HepG2 (cell line): ENCODE data around the gene HDAC10. TPM values are rescaled to one million over a fixed set of nuclear protein-coding genes. Genes with fewer than 3 reads are reported as not detected.

Experiments
- ATAC-seq: fragments of 200-7000 bp; cut with Tn5 transposase; 3 replicates; pipeline ENCODE4 v1.9.1; 2020; ENCODE audit warnings: mild to moderate bottlenecking, moderate library complexity
- BruUV-seq: library from RNA; stranded (reverse); fragments of 400-500 nt; replicated peaks from 2 replicates; lab custom pipeline; 2021; lab: Mats Ljungman, UMichigan
- CTCF ChIA-PET: fragments of 300-600 bp; formaldehyde crosslinking; extraction: SDS; loops from one replicate; lab custom pipeline; 2021; ENCODE audit warnings: low total read pairs, inconsistent platforms, low intra/inter-chr PET ratio; lab: Yijun Ruan, JAX
- POLR2A ChIA-PET: fragments of 350-600 bp; sonication (Branson Sonifier 250); formaldehyde crosslinking; loops from one replicate; lab custom pipeline; 2020; ENCODE audit warnings: antibody characterized with exemption, inconsistent platforms; lab: Yijun Ruan, JAX
- DNase-seq: peaks from one replicate; pipeline ENCODE4 v3.0.0-alpha.2; 2015; ENCODE audit warnings: low spot score
- FAIRE-seq: peaks from 3 replicates; lab custom pipeline; 2011; peaks lifted over from hg19 to GRCh38; lab: Jason Lieb, UNC
- H2AFZ ChIP-seq: one replicate; pipeline ENCODE4 v1.6.1; 2011; ENCODE audit warnings: low read length, inconsistent platforms
- H3K27ac ChIP-seq: fragments of 300-600 bp; 3 replicates; pipeline ENCODE4 v1.8.0; 2011; ENCODE audit warnings: mixed run types, mild to moderate bottlenecking, mixed read lengths, low read length, inconsistent platforms; ENCODE audit not compliant: insufficient read depth; ENCODE audit errors: extremely low read length
- H3K27me3 ChIP-seq, 2 experiments: fragments of 200-600 bp in 1 of 2; 2 replicates in 1 of 2; 3 replicates in 1 of 2; pipeline versions ENCODE4 v1.6.0 to v1.8.0; 2011; ENCODE audit warnings: low read length in 2 of 2, mild to moderate bottlenecking in 2 of 2, moderate library complexity in 2 of 2, inconsistent platforms in 1 of 2; ENCODE audit not compliant: insufficient read depth in 2 of 2, control insufficient read depth in 1 of 2
- H3K36me3 ChIP-seq, 2 experiments: fragments of 200-600 bp in 1 of 2; replicated peaks in 1 of 2; 2 replicates in 1 of 2; 3 replicates in 1 of 2; pipeline versions ENCODE4 v1.5.1 to v1.8.0; 2011; ENCODE audit warnings: low read length in 2 of 2, inconsistent platforms in 1 of 2; ENCODE audit not compliant: insufficient read depth in 2 of 2, control insufficient read depth in 1 of 2
- H3K4me1 ChIP-seq: 2 replicates; pipeline ENCODE4 v1.5.1; 2012; ENCODE audit warnings: low read length, inconsistent platforms; ENCODE audit not compliant: insufficient read depth
- H3K4me2 ChIP-seq: 2 replicates; pipeline ENCODE4 v1.6.0; 2011; ENCODE audit warnings: low read depth, low read length, inconsistent platforms
- H3K4me3 ChIP-seq, 3 experiments: fragments of 200-600 bp in 1 of 3; sonication (generic), shearing (Covaris generic) in 1 of 3; replicated peaks in 1 of 3; 2 replicates each; pipeline ENCODE4 v1.5.1; 2011 to 2016; ENCODE audit warnings: low read length in 3 of 3, inconsistent platforms in 2 of 3, low read depth in 2 of 3, mild to moderate bottlenecking in 2 of 3, control low read depth in 1 of 3, mixed read lengths in 1 of 3; ENCODE audit not compliant: insufficient read depth in 1 of 3
- H3K79me2 ChIP-seq: one replicate; pipeline ENCODE4 v1.6.1; 2011; ENCODE audit warnings: low read length, inconsistent platforms; ENCODE audit not compliant: insufficient read depth
- H3K9ac ChIP-seq: 2 replicates; pipeline ENCODE4 v1.6.0; 2011; ENCODE audit warnings: mild to moderate bottlenecking, low read depth, low read length, inconsistent platforms; ENCODE audit not compliant: insufficient read depth
- H3K9me3 ChIP-seq: 2 replicates; pipeline ENCODE4 v1.5.1; 2012; ENCODE audit warnings: mild to moderate bottlenecking, low read length
- H4K20me1 ChIP-seq: 2 replicates; pipeline ENCODE4 v1.6.0; 2011; ENCODE audit warnings: inconsistent platforms, mild to moderate bottlenecking, low read length, moderate library complexity; ENCODE audit not compliant: insufficient read depth
- BRCA1 ChIP-seq: sonication (generic); formaldehyde crosslinking; IDR thresholded peaks from 2 replicates; pipeline ENCODE4 v1.4.0; 2020; ENCODE audit warnings: missing genetic modification reagents
- CENPBD1 ChIP-seq: sonication (generic); formaldehyde crosslinking; IDR thresholded peaks from 2 replicates; pipeline ENCODE4 v1.8.0; 2022; ENCODE audit warnings: missing genetic modification reagents, low read depth, mild to moderate bottlenecking, borderline replicate concordance
- GRHL1 ChIP-seq: sonication (generic); formaldehyde crosslinking; conservative IDR thresholded peaks from 2 replicates; pipeline ENCODE4 v1.8.0; 2022; ENCODE audit warnings: missing genetic modification reagents
- HMG20B ChIP-seq: conservative IDR thresholded peaks from 2 replicates; pipeline ENCODE4 v1.6.1; 2016; ENCODE audit warnings: missing genetic modification reagents, missing compliant biosample characterization
- HNF4A ChIP-seq: sonication (generic); formaldehyde crosslinking; IDR thresholded peaks from 2 replicates; pipeline ENCODE4 v1.4.0; 2020; ENCODE audit warnings: missing genetic modification reagents
- HNRNPL ChIP-seq: fragments of 200-400 bp; formaldehyde crosslinking; IDR thresholded peaks from 2 replicates; pipeline ENCODE4 v1.6.1; 2017; ENCODE audit warnings: mild to moderate bottlenecking, low read depth, low read length
- JUND ChIP-seq: sonication (generic); formaldehyde crosslinking; IDR thresholded peaks from 2 replicates; pipeline ENCODE4 v1.8.0; 2022; ENCODE audit warnings: mild to moderate bottlenecking, missing genetic modification reagents
- KMT2B ChIP-seq: IDR thresholded peaks from 2 replicates; pipeline ENCODE4 v1.6.1; 2016; ENCODE audit warnings: missing genetic modification reagents, missing compliant biosample characterization
- SMAD3 ChIP-seq: sonication (generic); formaldehyde crosslinking; IDR thresholded peaks from 2 replicates; pipeline ENCODE4 v1.4.0; 2020; ENCODE audit warnings: missing genetic modification reagents
- SRF ChIP-seq: IDR thresholded peaks from 2 replicates; pipeline ENCODE4 v1.6.1; 2011; ENCODE audit warnings: mild to moderate bottlenecking, low read depth, low read length, moderate library complexity
- TEF ChIP-seq: sonication (generic); formaldehyde crosslinking; IDR thresholded peaks from 2 replicates; pipeline ENCODE4 v1.5.0; 2020; ENCODE audit warnings: missing genetic modification reagents
- ZMYM2 ChIP-seq: sonication (generic); formaldehyde crosslinking; IDR thresholded peaks from 2 replicates; pipeline ENCODE4 v1.8.0; 2022; ENCODE audit warnings: mild to moderate bottlenecking, missing genetic modification reagents
- ZNF138 ChIP-seq: sonication (generic); formaldehyde crosslinking; IDR thresholded peaks from 2 replicates; pipeline ENCODE4 v1.5.0; 2020; ENCODE audit warnings: mild to moderate bottlenecking, low read depth, missing genetic modification reagents
- ZNF18 ChIP-seq: sonication (generic); formaldehyde crosslinking; IDR thresholded peaks from 2 replicates; pipeline ENCODE4 v1.8.0; 2022; ENCODE audit warnings: mild to moderate bottlenecking, missing genetic modification reagents; ENCODE audit not compliant: insufficient replicate concordance
- ZNF205 ChIP-seq: IDR thresholded peaks from 2 replicates; pipeline ENCODE4 v1.6.1; 2018; ENCODE audit warnings: missing biosample characterization, missing genetic modification reagents
- ZNF383 ChIP-seq: sonication (generic); formaldehyde crosslinking; IDR thresholded peaks from 2 replicates; pipeline ENCODE4 v1.4.0; 2020; ENCODE audit warnings: missing genetic modification reagents, mild to moderate bottlenecking, borderline replicate concordance
- WGBS: methylation state at CpG from one replicate; pipeline ENCODE4 v1.1.6; 2017; ENCODE audit warnings: low lambda C conversion rate; 5-methylcytosine and 5-hydroxymethylcytosine counted together
- in situ Hi-C: cut with HindIII; loops from 2 replicates; pipeline ENCODE4 v1.10.0; 2017; ENCODE audit warnings: low pct_unique_long_range_greater_than_20kb; ENCODE audit not compliant: extremely low pct_ligation_motif_present
- intact Hi-C: fragments of 100-400 bp; cut with micrococcal nuclease; formaldehyde crosslinking; loops from one replicate; pipeline ENCODE4 v1.10.0; 2022; ENCODE audit not compliant: unreplicated experiment
- polyA plus RNA-seq, 8 experiments: library from polyadenylated mRNA; depleted of rRNA in 3 of 8; stranded (reverse) in 7 of 8; unstranded in 1 of 8; fragments of >200 nt; fragmentation: Illumina TruSeq in 4 of 8; extraction: Trizol in 4 of 8; gene quantifications; 2 replicates each; pipeline versions ENCODE4 v1.2.1 to v1.2.3, GENCODE V29; 2011 to 2016; ENCODE audit warnings: low read depth in 4 of 8, missing spikeins in 1 of 8, mixed read lengths in 1 of 8; ENCODE audit not compliant: insufficient read depth in 1 of 8
- total RNA-seq, 5 experiments: library from RNA; depleted of rRNA; stranded (reverse); fragments of >200 nt; fragmentation: Illumina TruSeq; extraction: Trizol; gene quantifications; 2 replicates each; pipeline ENCODE4 v1.2.3, GENCODE V29; 2016; ENCODE audit warnings: low read depth in 1 of 5
- TF ChIP-seq, protein P1 (sequence below): IDR thresholded peaks from 2 replicates; pipeline ENCODE4 v1.6.1; 2016; ENCODE audit warnings: low read depth

Gene HDAC10
- total and polyA plus RNA-seq, 2 of the 13 experiments (the other 11 are each of a cell fraction or from before 2014, with no cell fraction given): 13.9 to 14.9 TPM

DNA sequence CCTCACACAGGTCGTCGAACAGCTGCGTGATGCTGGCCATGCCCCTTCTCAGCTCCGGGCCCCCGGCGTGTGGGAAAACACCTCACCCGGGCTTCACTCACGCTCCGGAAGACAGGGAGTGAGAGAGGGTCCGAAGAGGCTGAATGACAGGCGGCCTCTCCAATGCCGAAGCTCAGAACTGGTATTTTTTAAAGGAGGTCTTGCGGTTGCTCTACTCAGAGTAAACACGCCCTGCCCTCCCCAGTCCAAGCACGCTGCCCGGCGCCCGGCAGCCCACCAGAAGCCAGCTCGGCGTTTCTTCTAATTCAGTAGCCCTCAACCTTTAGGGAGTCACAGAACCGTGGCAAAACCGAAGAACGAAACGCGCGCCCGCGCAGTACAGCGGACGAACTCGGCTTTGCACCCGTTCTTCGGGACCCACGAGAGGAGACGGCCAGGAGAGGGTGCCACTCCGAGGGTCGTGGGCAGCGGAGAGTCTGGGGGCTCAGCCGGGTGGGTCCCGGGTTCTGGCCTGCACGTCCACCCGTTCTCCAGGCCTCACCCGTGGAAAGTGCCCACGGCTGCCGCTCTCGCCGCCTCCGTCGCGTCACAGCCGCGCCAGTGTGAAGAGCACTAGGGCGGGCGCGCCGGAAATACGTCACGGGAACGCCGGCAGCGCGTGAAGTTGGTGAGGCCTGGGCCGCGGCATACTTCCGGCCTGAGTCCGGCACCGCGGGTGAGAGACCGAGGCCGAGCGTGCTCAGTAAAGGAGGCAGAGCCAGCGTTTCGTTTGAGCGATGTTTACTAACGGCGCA lies 6.4 kb downstream of the HDAC10 start, which contains the start of gene TUBGCP6:
Gene TUBGCP6 (minus strand): TSS at position 604 of the 794 bp plus-strand sequence. CDS start 564 bp downstream, at position 40.
- H3K27me3 ChIP-seq: no peaks in the 10 kb centered on the region; a peak in 1 of 5 replicates
- in situ Hi-C loops (no loop called here), intact Hi-C loops (loop anchor here (2.0 to 5.0 kb wide), 2 partner anchors 98 to 253 kb away; partner anchors contain the start of gene PPP6R2)
- H2AFZ ChIP-seq: no peak within 1 kb of the TSS
- peaks cover 4 to 18% of the 10 kb centered on the region in 2 experiments; a peak in 4 of 5 replicates for H3K36me3 ChIP-seq
- ATAC-seq (peak; percentile 81), FAIRE-seq (peak; percentile 39), DNase-seq (peak; percentile 84)
- H3K9me3 ChIP-seq: no peaks in the 10 kb centered on the region
- peaks cover 47% of the 10 kb centered on the region for H3K79me2 ChIP-seq
- ChIA-PET POLR2A (interaction anchor here (0.6 to 1.7 kb wide), 10 partner anchors 8 to 318 kb away, joined by 3 to 7 read pairs (median 4); partner anchors contain the start of genes LMF2, MAPK12, NCAPH2 and PPP6R2), CTCF (no interaction called here)
- peaks cover 12% of the 10 kb centered on the region for H4K20me1 ChIP-seq
- peak within 1 kb of the TSS; percentile 89 for H3K4me2 ChIP-seq
- peaks cover 33% of the 10 kb centered on the region for H3K4me1 ChIP-seq
- H3K27ac ChIP-seq: peak within 1 kb of the TSS; percentile 77
- BruUV-seq: TSS peak; percentile 55
- peak within 1 kb of the TSS; percentile 85 for H3K9ac ChIP-seq
- WGBS: 0% methylated on average over 39 of the region's 76 CpGs
- H3K4me3 ChIP-seq: peak within 1 kb of the TSS; percentile 77 to 98 (median 89)
- peak; percentile 73; the same call in 1 of the 2 replicates for TF ChIP-seq BRCA1 (CRISPR knock-in tag)
- TF ChIP-seq ZNF383: no peak
- peak; percentile 48; the same call in 1 of the 2 replicates for TF ChIP-seq HNF4A
- TF ChIP-seq ZNF138: 0 out of 2 replicates have a peak, but pooled peaks have one; percentile 17
- no peak for TF ChIP-seq CENPBD1 (CRISPR knock-in tag)
- TF ChIP-seq TEF: no peak
- TF ChIP-seq ZNF18: peak; percentile 50
- TF ChIP-seq KMT2B: peak; percentile 92
- no peak; the same call in 1 of the 2 replicates for TF ChIP-seq HMG20B (CRISPR knock-in tag)
- TF ChIP-seq ZMYM2 (CRISPR knock-in tag): no peak
- TF ChIP-seq, protein P1, sequence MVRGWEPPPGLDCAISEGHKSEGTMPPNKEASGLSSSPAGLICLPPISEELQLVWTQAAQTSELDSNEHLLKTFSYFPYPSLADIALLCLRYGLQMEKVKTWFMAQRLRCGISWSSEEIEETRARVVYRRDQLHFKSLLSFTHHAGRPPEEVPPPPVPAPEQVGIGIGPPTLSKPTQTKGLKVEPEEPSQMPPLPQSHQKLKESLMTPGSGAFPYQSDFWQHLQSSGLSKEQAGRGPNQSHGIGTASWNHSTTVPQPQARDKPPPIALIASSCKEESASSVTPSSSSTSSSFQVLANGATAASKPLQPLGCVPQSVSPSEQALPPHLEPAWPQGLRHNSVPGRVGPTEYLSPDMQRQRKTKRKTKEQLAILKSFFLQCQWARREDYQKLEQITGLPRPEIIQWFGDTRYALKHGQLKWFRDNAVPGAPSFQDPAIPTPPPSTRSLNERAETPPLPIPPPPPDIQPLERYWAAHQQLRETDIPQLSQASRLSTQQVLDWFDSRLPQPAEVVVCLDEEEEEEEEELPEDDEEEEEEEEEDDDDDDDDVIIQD (CRISPR knock-in tag): no peak; the same call in 1 of the 2 replicates
- TF ChIP-seq SMAD3 (CRISPR knock-in tag): peak; percentile 83; the same call in 1 of the 2 replicates
- TF ChIP-seq ZNF205 (CRISPR knock-in tag): 0 out of 2 replicates have a peak, but pooled peaks have one; percentile 29
- TF ChIP-seq JUND (CRISPR knock-in tag): no peak
- TF ChIP-seq HNRNPL: 0 out of 2 replicates have a peak, but pooled peaks have one; percentile 52
- TF ChIP-seq SRF: peak; percentile 82
- TF ChIP-seq GRHL1 (CRISPR knock-in tag): no peak
